NB4 (cell line): ENCODE results near the gene COL4A6.

Experiments
- POLR2A ChIP-seq: IDR thresholded peaks from 2 replicates; pipeline ENCODE4 v1.6.1; 2011; ENCODE audit warnings: mild to moderate bottlenecking; ENCODE audit not compliant: insufficient read length; ENCODE audit errors: extremely low read depth
- TF ChIP-seq, protein P1 (sequence below): IDR thresholded peaks from 2 replicates; pipeline ENCODE4 v1.6.1; 2011; ENCODE audit warnings: low read depth, low read length

DNA sequence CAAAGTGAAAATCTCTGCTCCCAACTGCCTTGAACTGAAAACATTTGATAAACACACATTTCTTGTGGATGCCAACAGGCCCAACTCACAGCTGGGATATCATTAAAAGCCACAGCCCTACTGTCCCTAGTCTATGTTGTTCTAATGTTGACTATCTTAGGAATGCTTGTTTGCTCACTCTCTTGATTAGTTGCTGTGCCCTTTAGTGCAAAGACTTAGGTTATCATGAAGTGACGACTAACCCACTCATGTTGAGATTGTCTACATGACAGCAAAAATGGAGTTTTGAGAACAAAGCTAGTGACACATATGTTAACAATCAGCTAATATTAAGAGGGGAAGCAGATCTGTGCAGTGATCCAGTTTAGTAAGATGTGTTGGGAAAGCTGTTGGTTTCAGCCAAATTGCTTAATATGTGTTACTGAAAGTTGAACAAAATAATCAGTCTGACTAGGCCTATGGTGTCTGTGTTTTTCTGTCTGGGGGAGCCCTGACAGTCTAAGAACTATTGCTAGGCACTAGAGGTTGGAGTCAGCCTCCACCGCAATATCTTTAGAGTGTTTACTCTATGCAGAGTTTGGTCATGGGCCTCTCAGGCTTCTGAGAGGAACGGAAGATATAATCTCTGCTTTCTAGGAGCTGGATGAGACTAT lies 221.2 kb downstream of the COL4A6 start:
- TF ChIP-seq POLR2A, result no peak
- TF ChIP-seq, protein P1, sequence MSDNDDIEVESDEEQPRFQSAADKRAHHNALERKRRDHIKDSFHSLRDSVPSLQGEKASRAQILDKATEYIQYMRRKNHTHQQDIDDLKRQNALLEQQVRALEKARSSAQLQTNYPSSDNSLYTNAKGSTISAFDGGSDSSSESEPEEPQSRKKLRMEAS, result no peak
